ENCODE measurements around the gene GPATCH8. TPM values are rescaled to one million over a fixed set of nuclear protein-coding genes. Genes with fewer than 3 reads are reported as not detected.
A peak's percentile ranks its signal among the peaks of the same experiment; 100 is the strongest.
"Not testable (repeated sequence)": the region's sequence is repeated elsewhere in the genome, so short reads cannot be mapped to it uniquely, and the experiment has no call there.

GPATCH8 gene
- total RNA-seq, 1 donor, result 29.4 TPM

DNA sequence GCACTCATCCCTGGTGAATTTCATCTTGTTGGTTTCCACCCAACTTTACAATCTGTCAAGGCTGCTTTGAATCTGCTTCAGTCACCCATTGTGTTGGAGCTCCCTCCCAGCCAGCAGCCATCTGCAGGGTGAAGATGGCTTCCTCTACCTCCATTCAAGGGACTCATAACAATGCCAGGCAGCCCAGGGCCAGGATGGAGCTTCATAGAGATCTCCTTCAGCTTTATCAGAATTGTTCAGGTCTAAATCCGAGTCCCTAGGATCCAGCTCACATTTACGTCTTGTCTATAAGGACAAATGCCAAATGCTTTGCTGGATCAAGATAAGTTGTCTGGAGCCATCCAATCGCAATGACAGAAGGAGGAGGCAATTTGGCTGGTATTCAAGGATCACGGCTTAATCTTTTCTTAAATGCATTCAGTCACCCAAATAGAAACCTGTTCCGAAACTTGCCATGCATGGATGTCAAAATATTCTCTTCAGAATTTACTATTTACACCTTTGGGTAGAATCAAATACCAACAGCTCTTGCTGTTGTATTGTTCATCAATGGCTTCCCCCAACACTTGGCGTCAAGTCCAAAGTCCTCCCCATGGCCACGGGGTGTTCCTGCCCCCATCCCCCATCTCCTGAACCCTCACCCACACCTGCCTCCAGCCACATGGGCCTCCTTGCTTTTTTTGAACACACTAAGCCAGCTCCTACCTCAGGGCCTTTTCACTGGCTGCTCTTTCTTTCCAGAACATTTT is 135.8 kb downstream of the GPATCH8 start:
- peak; percentile 22 for DNase-seq (ENCODE audit: low read depth)
- H3K4me3 ChIP-seq (ENCODE audit: low read depth, low read length), result no peak overlapping the region
- TF ChIP-seq, protein P1, sequence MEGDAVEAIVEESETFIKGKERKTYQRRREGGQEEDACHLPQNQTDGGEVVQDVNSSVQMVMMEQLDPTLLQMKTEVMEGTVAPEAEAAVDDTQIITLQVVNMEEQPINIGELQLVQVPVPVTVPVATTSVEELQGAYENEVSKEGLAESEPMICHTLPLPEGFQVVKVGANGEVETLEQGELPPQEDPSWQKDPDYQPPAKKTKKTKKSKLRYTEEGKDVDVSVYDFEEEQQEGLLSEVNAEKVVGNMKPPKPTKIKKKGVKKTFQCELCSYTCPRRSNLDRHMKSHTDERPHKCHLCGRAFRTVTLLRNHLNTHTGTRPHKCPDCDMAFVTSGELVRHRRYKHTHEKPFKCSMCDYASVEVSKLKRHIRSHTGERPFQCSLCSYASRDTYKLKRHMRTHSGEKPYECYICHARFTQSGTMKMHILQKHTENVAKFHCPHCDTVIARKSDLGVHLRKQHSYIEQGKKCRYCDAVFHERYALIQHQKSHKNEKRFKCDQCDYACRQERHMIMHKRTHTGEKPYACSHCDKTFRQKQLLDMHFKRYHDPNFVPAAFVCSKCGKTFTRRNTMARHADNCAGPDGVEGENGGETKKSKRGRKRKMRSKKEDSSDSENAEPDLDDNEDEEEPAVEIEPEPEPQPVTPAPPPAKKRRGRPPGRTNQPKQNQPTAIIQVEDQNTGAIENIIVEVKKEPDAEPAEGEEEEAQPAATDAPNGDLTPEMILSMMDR (IDR thresholded peaks at IDR 0.05; ENCODE audit: insufficient read depth, low read length), result no peak

GRCh38 chr17:44365051-44365450 is 138.2 kb downstream of the GPATCH8 start:
- H3K4me3 ChIP-seq (ENCODE audit: low read depth, low read length); DNase-seq (ENCODE audit: low read depth): not testable (repeated sequence)

DNA sequence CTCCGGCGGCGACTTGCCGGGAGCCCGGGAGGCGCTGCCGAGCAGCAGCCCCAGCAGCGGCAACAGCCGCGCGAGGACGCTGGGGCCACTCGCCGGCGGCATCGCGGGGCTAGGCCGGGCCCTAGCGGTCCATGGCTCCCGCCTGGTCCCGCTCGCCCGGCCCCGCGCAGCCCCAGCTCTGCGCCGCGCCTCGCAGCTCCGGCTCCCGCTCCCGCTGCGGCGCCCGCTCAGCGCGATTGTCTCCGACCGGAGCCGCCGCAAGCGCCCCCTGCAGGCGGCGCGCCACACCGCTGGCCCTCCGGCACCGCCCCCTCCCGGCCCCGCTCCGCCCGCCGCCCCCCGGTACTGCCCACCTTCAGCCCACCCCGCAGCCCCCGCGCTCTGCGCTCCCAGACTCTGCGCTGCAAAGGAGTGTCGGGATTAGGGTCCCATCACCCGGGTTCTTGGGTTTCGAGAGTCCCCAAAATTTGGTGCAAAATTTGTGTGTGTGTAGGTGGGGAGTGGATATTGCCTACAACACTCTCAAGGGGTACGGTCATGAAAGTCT is 139.5 kb downstream of the GPATCH8 start, which contains the start of gene FAM171A2:
Gene FAM171A2, minus strand, starts transcription at position 241 of the 547 bp plus-strand sequence. Its CDS starts 139 bp downstream, at position 102.
- peak within 1 kb of the TSS; percentile 72 for H3K4me3 ChIP-seq (ENCODE audit: low read depth, low read length)
- DNase-seq (ENCODE audit: low read depth), result peak; percentile 43
- TF ChIP-seq, protein P1 (IDR thresholded peaks at IDR 0.05; ENCODE audit: insufficient read depth, low read length), result peak; percentile 62

DNA sequence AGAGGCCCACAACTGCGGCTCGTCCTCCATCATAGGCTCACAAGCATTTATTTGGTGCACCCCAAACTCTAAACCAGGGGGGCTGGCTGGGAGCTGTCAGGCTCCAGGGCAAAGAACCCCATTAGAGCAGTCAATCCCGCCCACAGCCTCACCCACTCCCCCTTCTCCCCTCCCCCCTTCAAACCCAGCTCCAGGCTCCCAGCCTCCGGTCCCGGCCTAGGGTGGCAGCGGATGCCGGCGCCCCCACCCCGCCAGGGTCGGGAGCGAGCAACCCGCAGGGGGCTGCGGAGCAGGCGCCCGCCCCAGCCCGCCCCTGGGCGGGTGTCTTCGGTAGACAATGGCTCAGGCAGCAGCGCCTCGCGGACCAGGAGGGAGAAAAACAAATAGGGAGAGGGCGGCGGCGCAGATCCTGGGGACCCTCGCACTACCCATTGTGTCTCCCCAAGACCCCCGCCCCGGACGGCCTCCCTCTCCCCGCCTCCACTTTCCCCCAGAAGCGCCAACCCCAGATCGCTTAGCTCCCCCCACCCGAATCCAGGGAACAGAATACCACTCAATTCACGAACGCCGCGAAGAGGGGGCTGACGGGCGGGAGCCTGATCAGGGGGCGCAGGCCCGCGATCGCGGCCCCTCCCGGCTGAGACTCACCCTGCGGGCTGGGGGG is 140.1 kb downstream of the GPATCH8 start:
- DNase-seq (ENCODE audit: low read depth), result no peak

DNA sequence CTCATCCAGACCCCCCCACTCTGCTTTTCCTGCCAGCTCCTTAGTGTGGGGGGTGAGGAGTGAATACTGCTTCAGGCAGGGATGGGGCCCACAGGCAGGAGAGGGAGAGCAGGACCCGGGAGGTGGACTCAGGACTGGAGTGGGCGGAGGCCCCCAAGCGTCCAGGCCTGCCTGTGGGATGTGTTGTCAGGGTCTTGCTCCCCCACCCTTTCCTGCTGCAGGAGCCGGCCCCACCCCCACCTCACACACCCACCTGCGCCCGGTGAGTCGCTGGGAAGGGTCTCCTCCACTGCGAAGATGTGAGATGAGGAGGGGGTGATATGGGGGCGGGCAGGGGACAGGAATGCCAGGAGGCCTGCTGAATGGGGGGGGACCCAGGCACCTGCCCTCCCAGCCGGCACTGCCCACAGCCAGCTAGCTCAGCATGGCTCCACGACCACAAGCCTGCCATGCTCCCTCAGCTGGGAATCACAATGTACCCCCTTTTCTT is 140.7 kb downstream of the GPATCH8 start:
- peak overlapping the region; percentile 72 for H3K4me3 ChIP-seq (ENCODE audit: low read depth, low read length)
- TF ChIP-seq, protein P1 (IDR thresholded peaks at IDR 0.05; ENCODE audit: insufficient read depth, low read length), result no peak
- DNase-seq (ENCODE audit: low read depth), result no peak

More for the DNA sequence above, 140.1 kb downstream of the GPATCH8 start:
- peak overlapping the region; percentile 72 for H3K4me3 ChIP-seq (ENCODE audit: low read depth, low read length)
- TF ChIP-seq, protein P1 (IDR thresholded peaks at IDR 0.05; ENCODE audit: insufficient read depth, low read length), result no peak

DNA sequence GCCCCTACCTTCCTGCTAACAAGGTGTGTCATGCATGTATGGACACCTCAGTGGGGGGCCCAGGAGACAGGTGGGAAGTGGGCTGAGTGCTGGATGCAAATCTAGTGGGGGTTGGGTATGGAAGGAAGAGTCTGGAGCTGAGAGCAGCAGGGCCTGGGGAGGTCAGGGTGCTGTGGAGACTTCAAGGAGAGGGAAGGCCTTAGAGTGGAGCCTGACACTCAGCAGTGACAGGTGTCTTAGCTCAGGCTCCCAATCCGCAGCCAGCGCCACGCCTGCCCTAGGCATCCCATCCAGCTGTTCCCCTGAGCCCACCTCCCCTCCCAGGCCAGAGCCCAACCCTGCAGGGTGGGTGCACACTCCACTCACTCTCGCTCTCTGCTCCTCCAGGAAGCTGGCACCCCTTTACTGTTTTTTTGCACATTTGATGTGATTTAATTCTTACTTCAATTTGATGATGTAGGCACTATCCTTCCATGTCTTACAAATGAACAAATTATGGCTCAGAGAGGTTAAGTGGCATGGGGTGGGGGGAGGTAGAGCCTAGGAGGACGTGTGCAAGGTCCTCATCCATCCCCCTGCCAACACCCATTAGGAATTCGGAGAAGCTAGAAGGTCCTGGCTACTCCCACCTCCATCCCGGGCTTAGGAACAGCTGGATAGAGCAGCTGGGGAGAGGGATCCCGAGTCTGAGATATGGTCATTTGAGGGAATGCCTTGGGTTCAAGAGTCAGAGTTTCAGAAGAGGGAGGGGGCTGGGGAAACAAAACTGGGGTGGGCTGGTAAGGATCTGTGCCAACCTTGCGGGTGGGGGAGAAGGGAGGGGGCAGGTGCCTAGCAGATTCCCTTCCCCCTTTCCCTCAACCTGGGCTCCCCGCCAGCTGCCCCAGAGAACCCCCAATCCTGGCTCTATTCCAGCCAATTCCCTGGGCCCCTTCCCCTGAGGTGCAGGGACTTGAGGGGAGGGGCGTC is 141.6 kb downstream of the GPATCH8 start:
- H3K4me3 ChIP-seq (ENCODE audit: low read depth, low read length), result no peak overlapping the region
- no peak for DNase-seq (ENCODE audit: low read depth)
- TF ChIP-seq, protein P1 (IDR thresholded peaks at IDR 0.05; ENCODE audit: insufficient read depth, low read length), result no peak

Measured in fibroblast of the aortic adventitia (primary cell).